ENCODE measurements around the gene DSC2. TPM values are rescaled to one million over a fixed set of nuclear protein-coding genes. Genes with fewer than 3 reads are reported as not detected.

DSC2 gene
- total and polyA plus RNA-seq, 2 donors (not counting 1 experiment from before 2014, with no cell fraction given), result 0.01 TPM; not detected in 1

DNA sequence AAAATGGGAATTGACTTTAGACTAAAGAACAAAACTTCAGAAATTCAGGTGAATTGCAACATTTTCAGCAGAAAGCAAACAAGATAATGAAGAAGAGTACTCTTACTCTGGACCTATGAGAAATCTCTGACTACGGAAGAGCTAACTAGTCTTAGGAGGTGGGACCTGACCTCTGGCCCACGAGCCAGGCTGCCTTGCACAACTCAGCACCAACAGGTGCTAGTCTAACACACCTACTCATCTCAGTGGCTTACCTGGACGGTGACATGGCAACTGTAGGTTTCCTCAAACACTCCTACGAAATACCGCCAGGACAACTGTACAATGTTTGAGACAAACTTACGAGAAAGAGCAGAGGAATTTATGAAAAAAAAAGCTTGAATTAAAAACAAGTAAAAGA is 56.6 kb downstream of the DSC2 start:
- TF ChIP-seq, protein P1, sequence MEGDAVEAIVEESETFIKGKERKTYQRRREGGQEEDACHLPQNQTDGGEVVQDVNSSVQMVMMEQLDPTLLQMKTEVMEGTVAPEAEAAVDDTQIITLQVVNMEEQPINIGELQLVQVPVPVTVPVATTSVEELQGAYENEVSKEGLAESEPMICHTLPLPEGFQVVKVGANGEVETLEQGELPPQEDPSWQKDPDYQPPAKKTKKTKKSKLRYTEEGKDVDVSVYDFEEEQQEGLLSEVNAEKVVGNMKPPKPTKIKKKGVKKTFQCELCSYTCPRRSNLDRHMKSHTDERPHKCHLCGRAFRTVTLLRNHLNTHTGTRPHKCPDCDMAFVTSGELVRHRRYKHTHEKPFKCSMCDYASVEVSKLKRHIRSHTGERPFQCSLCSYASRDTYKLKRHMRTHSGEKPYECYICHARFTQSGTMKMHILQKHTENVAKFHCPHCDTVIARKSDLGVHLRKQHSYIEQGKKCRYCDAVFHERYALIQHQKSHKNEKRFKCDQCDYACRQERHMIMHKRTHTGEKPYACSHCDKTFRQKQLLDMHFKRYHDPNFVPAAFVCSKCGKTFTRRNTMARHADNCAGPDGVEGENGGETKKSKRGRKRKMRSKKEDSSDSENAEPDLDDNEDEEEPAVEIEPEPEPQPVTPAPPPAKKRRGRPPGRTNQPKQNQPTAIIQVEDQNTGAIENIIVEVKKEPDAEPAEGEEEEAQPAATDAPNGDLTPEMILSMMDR (IDR thresholded peaks at IDR 0.05), result no peak
- TF ChIP-seq EZH2 (IDR thresholded peaks at IDR 0.05; ENCODE audit: borderline replicate concordance, insufficient read depth, low read depth, low read length, poor library complexity, severe bottlenecking), result no peak
- H3K4me3 Mint-ChIP-seq, result no peak overlapping the region
- H3K27ac ChIP-seq (ENCODE audit: low read length in 2 of 2), result no peak overlapping the region
- H2AFZ ChIP-seq (ENCODE audit: insufficient read depth, low read depth, low read length, poor library complexity, severe bottlenecking), result no peak overlapping the region
- H3K27me3 Mint-ChIP-seq, result peaks cover 32% of the 10 kb centered on the region
- ChIA-PET CTCF (no interaction called here), POLR2A (no interaction called here)
- H3K27me3 ChIP-seq (replicated peaks in 1 of 4; ENCODE audit: control extremely low read depth in 1 of 4, control insufficient read depth in 3 of 4, insufficient read depth in 4 of 4, low read length in 3 of 4), result peaks cover 0 to 23% (median 9%) of the 10 kb centered on the region in 4 experiments
- no peak overlapping the region for H3K4me3 ChIP-seq (ENCODE audit: control extremely low read depth in 1 of 5, extremely low read depth in 1 of 5, insufficient read depth in 1 of 5, low read depth in 2 of 5, low read length in 4 of 5)
- intact Hi-C loops (cut with micrococcal nuclease), result no loop called here
- no peaks in the 10 kb centered on the region for H4K20me1 ChIP-seq (ENCODE audit: control insufficient read depth, insufficient read depth, low read length, poor library complexity, severe bottlenecking)
- WGBS (ENCODE audit: insufficient coverage), result 81% methylated on average over 2 of the region's 6 CpGs
- no peak overlapping the region for H3K27ac Mint-ChIP-seq
- H3K4me1 Mint-ChIP-seq, result no peaks in the 10 kb centered on the region
- no peak for DNase-seq
- H3K4me2 ChIP-seq (replicated peaks; ENCODE audit: low read depth, low read length, poor library complexity, severe bottlenecking), result no peak overlapping the region
- H3K36me3 ChIP-seq (replicated peaks in 1 of 2; ENCODE audit: control extremely low read depth in 1 of 2, control insufficient read depth in 1 of 2, extremely low read depth in 1 of 2, insufficient read depth in 2 of 2, low read length in 1 of 2), result no peaks in the 10 kb centered on the region
- H3K9me3 Mint-ChIP-seq (ENCODE audit: insufficient read depth), result no peaks in the 10 kb centered on the region
- no peak for ATAC-seq (ENCODE audit: low read depth)
- H3K9ac ChIP-seq (ENCODE audit: low read length), result no peak overlapping the region
- H3K9me3 ChIP-seq (ENCODE audit: control extremely low read depth in 1 of 3, control insufficient read depth in 2 of 3, insufficient read depth in 1 of 3, low read length in 2 of 3), result peaks cover 0 to 15% (median 0%) of the 10 kb centered on the region in 3 donors
- no peaks in the 10 kb centered on the region for H3K79me2 ChIP-seq (ENCODE audit: control insufficient read depth, insufficient read depth, low read length)
- no peaks in the 10 kb centered on the region for H3K4me1 ChIP-seq (ENCODE audit: control insufficient read depth in 2 of 2, insufficient read depth in 2 of 2, low read length in 2 of 2)

DNA sequence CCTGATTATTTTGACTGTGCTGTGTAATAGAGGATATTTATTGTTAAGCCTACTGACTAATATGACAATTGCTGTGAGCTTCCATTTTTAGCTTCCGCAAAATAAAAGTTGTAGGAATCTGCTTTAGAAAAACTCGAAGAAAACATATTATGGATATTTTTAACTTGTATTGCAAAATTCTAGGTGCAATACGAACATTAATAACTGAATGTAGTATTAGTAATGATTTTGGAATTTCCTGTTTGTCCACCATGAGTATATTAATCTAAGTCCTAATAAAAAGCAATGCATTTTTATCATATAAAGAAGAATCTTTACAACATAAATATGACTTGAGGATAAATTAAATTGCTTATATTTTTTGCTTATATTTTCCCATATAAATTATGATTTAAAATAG is 57.3 kb downstream of the DSC2 start:
- TF ChIP-seq, protein P1 (IDR thresholded peaks at IDR 0.05), result no peak
- no peak for TF ChIP-seq EZH2 (IDR thresholded peaks at IDR 0.05; ENCODE audit: borderline replicate concordance, insufficient read depth, low read depth, low read length, poor library complexity, severe bottlenecking)
- H3K9me3 ChIP-seq (ENCODE audit: control extremely low read depth in 1 of 3, control insufficient read depth in 2 of 3, insufficient read depth in 1 of 3, low read length in 2 of 3), result peaks cover 0 to 15% (median 0%) of the 10 kb centered on the region in 3 donors
- H3K27ac ChIP-seq (ENCODE audit: low read length in 2 of 2), result no peak overlapping the region
- no peak overlapping the region for H3K27ac Mint-ChIP-seq
- ATAC-seq (ENCODE audit: low read depth) (no peak), DNase-seq (no peak)
- H3K4me1 Mint-ChIP-seq, result no peaks in the 10 kb centered on the region
- no peaks in the 10 kb centered on the region for H3K79me2 ChIP-seq (ENCODE audit: control insufficient read depth, insufficient read depth, low read length)
- H3K27me3 ChIP-seq (replicated peaks in 1 of 4; ENCODE audit: control extremely low read depth in 1 of 4, control insufficient read depth in 3 of 4, insufficient read depth in 4 of 4, low read length in 3 of 4), result peaks cover 0 to 23% (median 9%) of the 10 kb centered on the region in 4 experiments
- ChIA-PET CTCF (no interaction called here), POLR2A (no interaction called here)
- H2AFZ ChIP-seq (ENCODE audit: insufficient read depth, low read depth, low read length, poor library complexity, severe bottlenecking), result no peak overlapping the region
- H3K4me2 ChIP-seq (replicated peaks; ENCODE audit: low read depth, low read length, poor library complexity, severe bottlenecking), result no peak overlapping the region
- no peaks in the 10 kb centered on the region for H3K9me3 Mint-ChIP-seq (ENCODE audit: insufficient read depth)
- H4K20me1 ChIP-seq (ENCODE audit: control insufficient read depth, insufficient read depth, low read length, poor library complexity, severe bottlenecking), result no peaks in the 10 kb centered on the region
- no peak overlapping the region for H3K9ac ChIP-seq (ENCODE audit: low read length)
- H3K36me3 ChIP-seq (replicated peaks in 1 of 2; ENCODE audit: control extremely low read depth in 1 of 2, control insufficient read depth in 1 of 2, extremely low read depth in 1 of 2, insufficient read depth in 2 of 2, low read length in 1 of 2), result no peaks in the 10 kb centered on the region
- no CpG with 5 or more reads among the region's 3 CpGs for WGBS (ENCODE audit: insufficient coverage)
- intact Hi-C loops (cut with micrococcal nuclease), result no loop called here
- no peaks in the 10 kb centered on the region for H3K4me1 ChIP-seq (ENCODE audit: control insufficient read depth in 2 of 2, insufficient read depth in 2 of 2, low read length in 2 of 2)
- no peak overlapping the region for H3K4me3 Mint-ChIP-seq
- no peak overlapping the region for H3K4me3 ChIP-seq (ENCODE audit: control extremely low read depth in 1 of 5, extremely low read depth in 1 of 5, insufficient read depth in 1 of 5, low read depth in 2 of 5, low read length in 4 of 5)
- peaks cover 36% of the 10 kb centered on the region for H3K27me3 Mint-ChIP-seq
